ENCODE results near the gene ARHGAP29.

- no peak for TF ChIP-seq CTCF (IDR thresholded peaks at IDR 0.05)
- no peak for TF ChIP-seq POLR2A (IDR thresholded peaks at IDR 0.05)
These were observed 6.3 kb upstream of the ARHGAP29 start for GRCh38 chr1:94243665-94244064.
